Stimulated activated CD8-positive, alpha-beta memory T cell treated with anti-CD3 and anti-CD28 coated beads, Interleukin-7, amount 100 ng/mL, for 24 hours (primary cell): ENCODE data around the gene CNOT2.

ENCODE experiments used
- DNase-seq: peaks from one replicate; pipeline ENCODE4 v3.0.0-alpha.2; 2020; ENCODE audit warnings: low read depth

Gene CNOT2

DNA sequence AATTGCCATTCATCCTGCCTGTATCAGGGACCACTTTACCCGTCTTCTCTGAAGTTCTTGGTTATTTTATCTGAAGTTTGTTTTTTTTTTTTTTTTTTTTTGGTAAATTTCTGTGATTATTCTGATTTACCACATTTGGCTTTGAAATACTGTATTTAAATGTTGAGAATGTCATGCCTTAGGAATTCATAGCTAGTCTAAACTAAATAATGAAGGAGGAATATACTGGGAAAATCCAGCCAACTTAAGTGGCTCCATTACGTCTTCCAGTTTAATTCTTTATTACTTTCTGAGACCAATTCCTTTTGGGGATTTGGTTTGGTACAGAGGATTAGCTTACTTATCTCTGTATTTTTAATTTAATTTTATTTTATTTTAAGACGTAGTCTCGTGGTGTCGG is 62.6 kb downstream of the CNOT2 start:
- DNase-seq = no peak

GRCh38 chr12:70306676-70307075 is 63.4 kb downstream of the CNOT2 start:
- no peak for DNase-seq

GRCh38 chr12:70307868-70308267 is 64.6 kb downstream of the CNOT2 start:
- no peak for DNase-seq

DNA sequence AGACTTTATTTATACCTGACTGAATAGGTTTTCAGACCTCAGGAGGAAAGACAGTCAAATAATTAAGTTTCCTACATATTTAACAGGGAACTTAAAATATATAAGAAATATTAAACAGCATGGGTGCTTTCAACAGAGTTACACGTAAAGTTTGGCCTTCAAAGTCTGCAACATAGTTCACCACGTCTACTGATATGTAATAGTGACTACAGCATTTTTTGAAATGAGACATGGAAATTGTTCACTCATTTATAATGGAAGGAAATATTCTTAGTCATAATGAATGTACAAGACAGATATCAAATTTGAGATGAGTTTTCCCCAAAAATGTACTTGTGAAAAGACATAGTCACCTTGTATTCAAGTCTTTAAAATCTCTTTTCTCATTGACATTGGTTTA is 66.1 kb downstream of the CNOT2 start:
- DNase-seq = no peak

GRCh38 chr12:70314145-70314544 is 70.9 kb downstream of the CNOT2 start:
- DNase-seq = no peak

DNA sequence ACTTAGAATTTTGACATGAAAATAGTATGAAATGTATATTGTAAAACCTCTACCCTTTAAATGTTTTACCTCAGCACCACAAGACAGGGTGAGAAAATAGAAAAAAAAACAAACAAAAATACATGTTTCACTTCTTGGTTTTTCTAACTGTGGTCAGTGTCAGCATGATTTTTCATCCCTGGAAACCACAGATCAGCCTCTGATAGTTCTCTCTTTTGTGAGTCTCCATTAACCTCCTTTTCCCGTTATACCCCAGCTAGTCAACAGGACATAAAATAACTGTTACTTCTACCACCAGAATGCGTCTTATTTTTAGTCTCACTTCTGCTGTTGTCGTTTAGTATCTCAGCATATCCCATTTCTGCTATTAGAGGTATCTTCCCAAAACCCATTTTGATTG is 74.5 kb downstream of the CNOT2 start:
- DNase-seq = no peak

DNA sequence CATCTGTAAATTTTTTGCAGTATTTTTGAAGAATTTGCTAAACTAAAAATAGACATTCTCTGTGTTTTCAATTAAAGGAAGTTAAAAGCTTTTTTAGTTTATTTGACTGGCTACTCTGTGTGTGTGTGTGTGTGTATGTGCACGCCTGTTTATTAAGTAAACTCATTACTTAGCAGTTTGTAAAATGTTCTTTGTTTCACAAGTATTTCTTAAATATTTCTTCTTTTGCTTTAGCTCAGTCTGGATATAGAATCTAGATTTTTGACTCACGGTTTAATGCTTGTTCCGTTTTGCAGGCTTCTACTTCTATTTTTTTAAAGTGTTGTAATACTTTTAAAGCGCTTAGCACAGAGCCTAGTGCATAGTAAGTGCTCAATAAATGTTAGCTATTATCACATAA is 76.4 kb downstream of the CNOT2 start:
- no peak for DNase-seq

GRCh38 chr12:70321191-70321590 is 78.0 kb downstream of the CNOT2 start:
- no peak for DNase-seq

DNA sequence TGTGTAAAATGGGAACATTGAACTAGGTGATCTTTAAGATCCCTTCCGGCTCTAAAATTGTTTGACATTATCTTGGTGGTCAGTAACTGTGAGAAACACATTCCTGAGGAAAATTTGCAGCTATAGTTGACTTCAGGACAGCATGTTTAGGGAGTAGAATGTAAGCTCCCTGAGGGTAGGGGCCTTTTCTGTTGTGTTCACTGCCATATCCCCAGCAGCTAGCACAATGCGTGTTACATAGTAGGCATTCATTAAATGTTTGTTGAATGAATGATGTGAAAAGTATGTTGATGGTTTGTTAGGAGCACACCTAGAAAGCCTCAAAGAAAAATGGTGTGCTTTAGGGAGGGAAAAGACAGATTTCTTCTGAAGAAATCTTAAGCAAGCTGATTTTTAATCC is 84.3 kb downstream of the CNOT2 start:
- no peak for DNase-seq

GRCh38 chr12:70329728-70330127 is 86.5 kb downstream of the CNOT2 start:
- no peak for DNase-seq

- no peak for DNase-seq
Measured at GRCh38 chr12:70330158-70330557, 86.9 kb downstream of the CNOT2 start.

DNA sequence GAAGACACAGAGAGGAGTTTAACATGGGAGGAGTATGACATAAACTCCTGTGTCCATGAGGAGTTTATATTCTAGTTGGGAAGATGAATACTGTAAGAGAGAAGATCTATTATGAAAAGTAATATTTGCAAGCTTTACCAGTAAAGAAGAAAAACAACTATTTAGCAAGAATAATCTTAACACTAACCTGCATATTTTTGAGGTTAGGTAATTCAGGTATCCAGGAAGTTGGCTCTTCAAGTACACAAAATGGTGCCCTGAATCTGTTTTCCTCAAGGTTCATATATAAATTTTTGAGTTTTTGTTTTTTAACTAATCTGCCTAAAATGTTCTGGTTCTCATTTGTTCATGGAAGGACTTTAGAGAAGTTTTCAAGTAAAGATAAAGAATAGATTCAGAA is 89.0 kb downstream of the CNOT2 start:
- DNase-seq = no peak

DNA sequence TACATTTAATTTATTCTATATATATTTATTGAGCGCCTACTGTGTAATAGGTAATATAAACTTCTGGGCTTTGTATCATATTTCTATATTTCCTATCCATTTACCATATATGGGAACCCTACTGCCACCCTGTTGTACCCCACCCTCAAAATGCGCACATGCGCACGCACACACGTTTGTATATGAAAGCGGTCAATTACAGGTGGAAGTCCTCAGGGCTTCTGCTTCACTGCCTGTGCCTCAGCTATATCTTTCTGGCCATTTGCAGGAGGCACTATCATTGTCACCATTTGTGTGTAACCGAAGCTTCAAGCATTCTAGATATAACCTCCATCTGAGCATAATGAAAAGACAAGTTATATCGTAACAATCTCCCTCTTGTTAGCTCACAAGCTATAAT is 91.5 kb downstream of the CNOT2 start:
- DNase-seq = no peak

- DNase-seq = no peak
Measured at GRCh38 chr12:70338531-70338930, 95.3 kb downstream of the CNOT2 start.

- no peak for DNase-seq
Measured at GRCh38 chr12:70351076-70351475, 107.8 kb downstream of the CNOT2 start.

DNA sequence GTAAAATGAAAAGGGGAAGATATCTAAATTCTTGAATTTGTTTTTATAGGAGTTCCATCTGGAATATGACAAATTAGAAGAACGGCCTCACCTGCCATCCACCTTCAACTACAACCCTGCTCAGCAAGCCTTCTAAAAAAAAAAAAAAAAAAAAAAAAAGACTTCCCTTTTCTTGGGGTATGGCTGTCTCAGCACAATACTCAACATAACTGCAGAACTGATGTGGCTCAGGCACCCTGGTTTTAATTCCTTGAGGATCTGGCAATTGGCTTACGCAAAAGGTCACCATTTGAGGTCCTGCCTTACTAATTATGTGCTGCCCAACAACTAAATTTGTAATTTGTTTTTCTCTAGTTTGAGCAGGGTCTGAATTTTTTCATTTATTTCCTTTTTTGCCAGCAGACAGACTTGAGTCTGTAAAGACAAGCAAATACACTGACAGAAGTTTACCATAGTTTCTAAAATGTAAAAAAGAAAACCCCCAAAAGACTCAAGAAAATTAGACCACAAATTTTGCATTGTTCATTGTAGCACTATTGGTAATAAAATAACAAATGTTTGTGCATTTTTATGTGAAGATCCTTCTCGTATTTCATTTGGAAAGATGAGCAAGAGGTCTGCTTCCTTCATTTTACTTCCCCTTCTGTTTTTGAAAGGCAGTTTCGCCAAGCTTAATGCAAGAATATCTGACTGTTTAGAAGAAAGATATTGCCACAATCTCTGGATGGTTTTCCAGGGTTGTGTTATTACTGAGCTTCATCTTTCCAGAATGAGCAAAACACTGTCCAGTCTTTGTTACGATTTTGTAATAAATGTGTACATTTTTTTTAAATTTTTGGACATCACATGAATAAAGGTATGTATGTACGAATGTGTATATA is 110.8 kb downstream of the CNOT2 start:
- DNase-seq = no peak

DNA sequence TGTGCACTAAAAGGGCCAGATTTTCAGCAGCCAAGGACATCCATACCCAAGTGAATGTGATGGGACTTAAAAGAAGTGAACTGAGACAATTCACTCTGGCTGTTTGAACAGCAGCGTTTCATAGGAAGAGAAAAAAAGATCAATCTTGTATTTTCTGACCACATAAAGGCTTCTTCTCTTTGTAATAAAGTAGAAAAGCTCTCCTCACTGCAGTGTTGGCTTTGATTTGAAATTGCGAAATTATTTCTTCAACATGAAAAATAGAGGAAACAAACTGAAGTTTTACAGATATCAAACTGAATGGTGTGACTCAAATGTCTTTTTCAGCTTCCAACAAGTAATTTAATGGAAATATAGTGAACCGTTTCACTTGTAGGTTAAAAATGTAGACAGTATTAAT is 111.6 kb downstream of the CNOT2 start:
- DNase-seq = no peak

DNA sequence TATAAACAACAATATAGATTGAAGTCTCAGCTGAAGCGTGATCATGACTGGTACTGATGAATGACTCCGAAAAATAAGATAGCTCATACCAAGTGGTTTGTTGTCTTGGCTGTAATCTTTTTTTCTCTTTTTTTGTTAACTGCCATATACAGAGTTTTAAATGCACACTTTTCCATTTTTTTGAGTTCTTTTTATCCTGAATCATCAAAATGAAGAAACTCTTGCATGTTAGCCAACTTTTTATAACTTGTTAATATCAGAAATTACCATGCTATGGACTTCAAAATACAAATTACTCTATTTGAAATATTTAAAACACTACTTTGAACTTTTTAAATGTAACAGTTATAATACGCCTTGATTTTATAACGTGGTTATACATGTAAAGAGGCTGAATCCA is 112.7 kb downstream of the CNOT2 start:
- no peak for DNase-seq

GRCh38 chr12:70359458-70360197 is 116.4 kb downstream of the CNOT2 start:
- no peak for DNase-seq

GRCh38 chr12:70360218-70360617 is 117.0 kb downstream of the CNOT2 start:
- DNase-seq = no peak

- no peak for DNase-seq
Measured at GRCh38 chr12:70364695-70365397, 121.6 kb downstream of the CNOT2 start.

DNA sequence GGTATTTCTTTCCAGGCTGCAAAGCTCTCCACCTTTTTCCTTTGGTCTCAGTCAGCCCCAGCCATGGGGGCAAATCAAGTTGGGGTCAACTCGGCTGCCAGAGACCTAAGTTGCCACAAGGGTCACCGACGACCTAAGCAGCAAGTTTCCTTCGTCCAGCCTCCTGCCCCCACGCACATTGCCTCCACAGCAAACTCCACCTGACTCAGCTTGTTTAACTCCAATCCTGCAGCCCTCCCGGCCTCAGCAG is 122.1 kb downstream of the CNOT2 start:
- no peak for DNase-seq
